Measurements from ENCODE around the gene RPL39. TPM values are rescaled to one million over a fixed set of nuclear protein-coding genes. Genes with fewer than 3 reads are reported as not detected.
"Not testable (repeated sequence)": the region's sequence is repeated elsewhere in the genome, so short reads cannot be mapped to it uniquely, and the experiment has no call there.

The RPL39 gene
- total RNA-seq, 5 donors from 2014 or later (not counting 1 experiment from before 2014, with no cell fraction given): 2,957 to 4,080 (median 3,439) TPM

DNA sequence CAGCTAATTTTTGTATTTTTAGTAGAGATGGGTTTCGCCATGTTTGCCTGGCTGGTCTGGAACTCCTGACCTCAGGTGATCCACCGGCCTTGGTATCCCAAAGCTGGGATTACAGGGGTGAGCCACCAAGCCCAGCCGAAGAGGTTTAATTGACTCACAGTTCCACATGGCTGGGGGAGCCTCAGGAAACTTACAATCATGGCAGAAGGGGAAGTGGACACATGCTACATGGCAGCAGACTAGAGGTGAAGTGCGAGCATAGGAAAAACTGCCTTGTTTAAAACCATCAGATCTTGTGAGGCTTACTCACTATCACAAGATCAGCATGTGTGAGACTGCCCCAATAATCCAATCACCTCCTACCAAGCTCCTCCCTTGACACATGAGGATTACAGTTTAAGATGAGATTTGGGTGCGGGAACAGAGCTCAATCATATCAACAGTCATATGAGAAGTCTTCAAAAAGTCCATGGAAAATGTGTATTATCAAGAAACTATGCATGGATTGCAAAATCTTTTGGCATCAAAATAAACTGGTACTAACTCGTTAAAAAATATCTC is 25.8 kb upstream of the RPL39 start:
- CTCF ChIA-PET: interaction anchor here in 1 of 2 donors (0.5 kb wide), 1 partner anchor 53 kb away, joined by 3 read pairs; no protein-coding TSS in a partner anchor
- Mint-ChIP-seq H3K27ac (no peak overlapping the region), H3K4me1 (peaks cover 6 to 11% (median 8%) of the 10 kb centered on the region in 3 donors), H3K27me3 (peaks cover 0 to 5% of the 10 kb centered on the region in 2 donors), H3K36me3 (no peaks in the 10 kb centered on the region), H3K4me3 (no peak overlapping the region), H3K9me3 (no peaks in the 10 kb centered on the region)
- Histone ChIP-seq H3K27me3 (replicated peaks in 1 of 2; ENCODE audit: control insufficient read depth in 2 of 2, extremely low read depth in 1 of 2, insufficient read depth in 2 of 2, low read length in 1 of 2) (no peaks in the 10 kb centered on the region), H3K4me1 (ENCODE audit: control insufficient read depth in 1 of 2, extremely low read depth in 1 of 2, insufficient read depth in 2 of 2, low read length in 2 of 2) (peaks cover 0 to 7% of the 10 kb centered on the region in 2 experiments), H3K9me3 (no peaks in the 10 kb centered on the region), H3K36me3 (ENCODE audit: control insufficient read depth in 2 of 2, extremely low read depth in 1 of 2, insufficient read depth in 1 of 2, low read length in 1 of 2) (no peaks in the 10 kb centered on the region), H3K4me3 (ENCODE audit: control insufficient read depth in 1 of 2, extremely low read depth in 1 of 2, low read length in 1 of 2) (no peak overlapping the region), H3K27ac (ENCODE audit: low read length) (no peak overlapping the region)
- DNase-seq (no peak), ATAC-seq (replicated peaks in 1 of 4) (no peak)
- 100% methylated on average over 1 of the region's 6 CpGs for WGBS (ENCODE audit: insufficient coverage)
- POLR2A ChIA-PET: interaction anchor here in 1 of 2 donors (0.8 kb wide), 1 partner anchor 25 kb away, joined by 3 read pairs; the partner anchor contains the start of gene RPL39

DNA sequence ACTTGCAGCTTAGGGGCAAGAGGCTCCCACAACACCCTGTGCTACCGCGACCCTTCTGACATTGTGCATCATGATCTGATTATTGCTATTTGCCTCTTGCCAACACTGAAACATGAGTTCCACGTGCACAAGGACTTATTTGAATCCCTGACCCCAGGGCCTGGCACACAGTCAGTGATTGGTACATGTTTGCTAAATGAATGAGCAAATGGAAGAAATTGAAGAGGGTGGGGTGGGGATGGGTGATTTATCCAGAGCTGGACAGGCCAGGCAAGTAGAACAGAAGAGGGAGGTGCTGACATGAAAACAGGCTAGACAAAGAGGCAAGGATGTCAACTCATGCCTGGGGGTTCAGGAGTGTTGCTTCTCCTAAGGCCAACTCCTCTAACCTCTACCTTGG is 24.9 kb upstream of the RPL39 start:
- peaks cover 0 to 5% (median 0%) of the 10 kb centered on the region in 3 donors for H3K4me1 Mint-ChIP-seq
- no peak overlapping the region for H3K4me3 Mint-ChIP-seq
- Histone ChIP-seq H3K4me1 (ENCODE audit: control insufficient read depth in 1 of 2, extremely low read depth in 1 of 2, insufficient read depth in 2 of 2, low read length in 2 of 2) (peaks cover 0 to 4% of the 10 kb centered on the region in 2 experiments), H3K27ac (ENCODE audit: low read length) (no peak overlapping the region), H3K4me3 (ENCODE audit: control insufficient read depth in 1 of 2, extremely low read depth in 1 of 2, low read length in 1 of 2) (no peak overlapping the region), H3K27me3 (replicated peaks in 1 of 2; ENCODE audit: control insufficient read depth in 2 of 2, extremely low read depth in 1 of 2, insufficient read depth in 2 of 2, low read length in 1 of 2) (no peaks in the 10 kb centered on the region), H3K36me3 (ENCODE audit: control insufficient read depth in 2 of 2, extremely low read depth in 1 of 2, insufficient read depth in 1 of 2, low read length in 1 of 2) (no peaks in the 10 kb centered on the region), H3K9me3 (no peaks in the 10 kb centered on the region)
- no peak for ATAC-seq (replicated peaks in 1 of 4)
- CTCF ChIA-PET: interaction anchor here in 1 of 2 donors (0.6 to 0.7 kb wide), 2 partner anchors 28 to 68 kb away, joined by 3 read pairs; no protein-coding TSS in a partner anchor
- H3K36me3 Mint-ChIP-seq: no peaks in the 10 kb centered on the region
- no peak for DNase-seq
- peaks cover 0 to 5% of the 10 kb centered on the region in 2 donors for H3K27me3 Mint-ChIP-seq
- H3K27ac Mint-ChIP-seq: no peak overlapping the region
- POLR2A ChIA-PET: interaction anchor here in 1 of 2 donors (0.5 kb wide), 1 partner anchor 35 kb away, joined by 7 read pairs; no protein-coding TSS in a partner anchor
- H3K9me3 Mint-ChIP-seq: no peaks in the 10 kb centered on the region
- WGBS (ENCODE audit: insufficient coverage): 80% methylated on average over 1 of the region's 3 CpGs

DNA sequence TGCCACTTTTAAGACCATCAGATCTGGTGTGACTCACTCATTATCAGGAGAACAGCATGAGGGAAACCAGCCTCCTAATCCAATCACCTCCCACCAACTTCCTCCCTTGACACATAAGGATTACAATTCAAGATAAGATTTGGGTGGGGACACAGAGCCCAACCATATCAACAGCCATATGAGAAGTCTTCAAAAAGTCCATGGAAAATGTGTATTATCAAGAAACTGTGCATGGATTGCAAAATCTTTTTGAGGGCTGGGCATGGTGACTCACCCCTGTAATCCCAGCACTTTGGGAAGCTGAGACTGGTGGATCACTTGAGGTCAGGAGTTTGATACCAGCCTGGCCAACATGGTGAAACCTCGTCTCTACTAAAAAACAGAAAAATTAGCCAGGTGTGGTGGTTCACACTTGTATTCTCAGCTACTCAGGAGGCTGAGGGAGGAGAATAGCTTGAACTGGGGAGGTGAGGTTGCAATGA is 17.8 kb upstream of the RPL39 start:
- no CpG with 5 or more reads among the region's 1 CpG for WGBS (ENCODE audit: insufficient coverage)

DNA sequence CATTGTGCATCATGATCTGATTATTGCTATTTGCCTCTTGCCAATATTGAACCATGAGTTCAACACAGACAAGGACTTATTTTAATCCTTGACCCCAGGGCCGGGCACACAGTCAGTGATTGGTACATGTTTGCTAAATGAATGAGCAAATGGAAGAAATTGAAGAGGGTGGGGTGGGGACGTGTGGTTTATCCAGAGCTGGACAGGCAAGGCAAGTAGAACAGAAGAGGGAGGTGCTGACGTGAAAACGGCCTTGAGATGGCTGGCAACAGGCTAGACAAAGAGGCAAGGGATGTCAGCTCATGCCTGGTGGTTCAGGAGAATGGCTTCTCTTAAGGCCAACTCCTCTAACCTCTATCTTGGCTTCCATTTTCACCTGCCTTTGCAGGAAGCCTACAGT is 17.0 kb upstream of the RPL39 start:
- H3K4me3 Mint-ChIP-seq; POLR2A ChIA-PET; H3K4me3 ChIP-seq (ENCODE audit: control insufficient read depth in 1 of 2, extremely low read depth in 1 of 2, low read length in 1 of 2); H3K27me3 Mint-ChIP-seq; H3K4me1 ChIP-seq (ENCODE audit: control insufficient read depth in 1 of 2, extremely low read depth in 1 of 2, insufficient read depth in 2 of 2, low read length in 2 of 2); H3K27ac Mint-ChIP-seq; H3K27ac ChIP-seq (ENCODE audit: low read length); H3K36me3 Mint-ChIP-seq; H3K9me3 ChIP-seq; ATAC-seq (replicated peaks in 1 of 4); H3K9me3 Mint-ChIP-seq; CTCF ChIA-PET; H3K36me3 ChIP-seq (ENCODE audit: control insufficient read depth in 2 of 2, extremely low read depth in 1 of 2, insufficient read depth in 1 of 2, low read length in 1 of 2); H3K27me3 ChIP-seq (replicated peaks in 1 of 2; ENCODE audit: control insufficient read depth in 2 of 2, extremely low read depth in 1 of 2, insufficient read depth in 2 of 2, low read length in 1 of 2); H3K4me1 Mint-ChIP-seq; DNase-seq: not testable (repeated sequence)
- no CpG with 5 or more reads among the region's 4 CpGs for WGBS (ENCODE audit: insufficient coverage)

More for the DNA sequence above, 17.8 kb upstream of the RPL39 start:
- ATAC-seq (replicated peaks in 1 of 4): no peak
- ChIA-PET CTCF (no interaction called here), POLR2A (no interaction called here)
- H3K27me3 Mint-ChIP-seq: no peaks in the 10 kb centered on the region
- H3K4me1 ChIP-seq (ENCODE audit: control insufficient read depth in 1 of 2, extremely low read depth in 1 of 2, insufficient read depth in 2 of 2, low read length in 2 of 2): no peaks in the 10 kb centered on the region
- no peaks in the 10 kb centered on the region for H3K27me3 ChIP-seq (replicated peaks in 1 of 2; ENCODE audit: control insufficient read depth in 2 of 2, extremely low read depth in 1 of 2, insufficient read depth in 2 of 2, low read length in 1 of 2)
- H3K27ac ChIP-seq (ENCODE audit: low read length): no peak overlapping the region
- H3K4me3 Mint-ChIP-seq: no peak overlapping the region
- no peak overlapping the region for H3K4me3 ChIP-seq (ENCODE audit: control insufficient read depth in 1 of 2, extremely low read depth in 1 of 2, low read length in 1 of 2)
- H3K27ac Mint-ChIP-seq: no peak overlapping the region
- no peaks in the 10 kb centered on the region for H3K4me1 Mint-ChIP-seq
- H3K9me3 Mint-ChIP-seq: peaks cover 0 to 3% (median 0%) of the 10 kb centered on the region in 3 donors
- DNase-seq: no peak
- H3K36me3 Mint-ChIP-seq: peaks cover 3% of the 10 kb centered on the region
- H3K36me3 ChIP-seq (ENCODE audit: control insufficient read depth in 2 of 2, extremely low read depth in 1 of 2, insufficient read depth in 1 of 2, low read length in 1 of 2): no peaks in the 10 kb centered on the region
- H3K9me3 ChIP-seq: no peaks in the 10 kb centered on the region

DNA sequence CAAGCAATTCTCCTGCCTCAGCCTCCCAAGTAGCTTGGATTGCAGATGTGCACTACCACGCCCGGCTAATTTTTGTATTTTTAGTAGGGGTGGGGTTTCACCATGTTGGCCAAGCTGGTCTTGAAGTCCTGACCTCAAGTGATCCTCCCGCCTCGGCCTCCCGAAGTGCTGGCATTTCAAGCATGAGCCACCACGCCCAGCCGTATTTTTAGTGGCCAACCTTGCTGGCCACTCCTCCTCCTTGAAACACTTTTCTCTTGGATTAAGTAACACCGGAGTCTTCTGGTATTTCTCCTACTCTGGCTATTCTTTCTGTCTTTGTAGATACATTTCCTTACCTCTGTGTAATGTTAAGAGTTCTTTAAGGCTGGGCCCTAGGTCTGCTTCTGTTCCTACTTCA is 11.1 kb upstream of the RPL39 start:
- H3K27me3 Mint-ChIP-seq: peaks cover 0 to 9% of the 10 kb centered on the region in 2 donors
- Histone ChIP-seq H3K4me1 (ENCODE audit: control insufficient read depth in 1 of 2, extremely low read depth in 1 of 2, insufficient read depth in 2 of 2, low read length in 2 of 2) (no peaks in the 10 kb centered on the region), H3K36me3 (ENCODE audit: control insufficient read depth in 2 of 2, extremely low read depth in 1 of 2, insufficient read depth in 1 of 2, low read length in 1 of 2) (no peaks in the 10 kb centered on the region), H3K27ac (ENCODE audit: low read length) (no peak overlapping the region), H3K27me3 (replicated peaks in 1 of 2; ENCODE audit: control insufficient read depth in 2 of 2, extremely low read depth in 1 of 2, insufficient read depth in 2 of 2, low read length in 1 of 2) (no peaks in the 10 kb centered on the region), H3K4me3 (ENCODE audit: control insufficient read depth in 1 of 2, extremely low read depth in 1 of 2, low read length in 1 of 2) (no peak overlapping the region), H3K9me3 (no peaks in the 10 kb centered on the region)
- peaks cover 12% of the 10 kb centered on the region for H3K36me3 Mint-ChIP-seq
- DNase-seq (no peak), ATAC-seq (replicated peaks in 1 of 4) (no peak)
- no peak overlapping the region for H3K27ac Mint-ChIP-seq
- ChIA-PET POLR2A (no interaction called here), CTCF (interaction anchor here in 1 of 2 donors (0.7 kb wide), 1 partner anchor 1180 kb away, joined by 3 read pairs; no protein-coding TSS in a partner anchor)
- H3K4me3 Mint-ChIP-seq: no peak overlapping the region
- WGBS (ENCODE audit: insufficient coverage): no CpG with 5 or more reads among the region's 8 CpGs
- no peaks in the 10 kb centered on the region for H3K4me1 Mint-ChIP-seq
- H3K9me3 Mint-ChIP-seq: peaks cover 0 to 3% (median 0%) of the 10 kb centered on the region in 3 donors

DNA sequence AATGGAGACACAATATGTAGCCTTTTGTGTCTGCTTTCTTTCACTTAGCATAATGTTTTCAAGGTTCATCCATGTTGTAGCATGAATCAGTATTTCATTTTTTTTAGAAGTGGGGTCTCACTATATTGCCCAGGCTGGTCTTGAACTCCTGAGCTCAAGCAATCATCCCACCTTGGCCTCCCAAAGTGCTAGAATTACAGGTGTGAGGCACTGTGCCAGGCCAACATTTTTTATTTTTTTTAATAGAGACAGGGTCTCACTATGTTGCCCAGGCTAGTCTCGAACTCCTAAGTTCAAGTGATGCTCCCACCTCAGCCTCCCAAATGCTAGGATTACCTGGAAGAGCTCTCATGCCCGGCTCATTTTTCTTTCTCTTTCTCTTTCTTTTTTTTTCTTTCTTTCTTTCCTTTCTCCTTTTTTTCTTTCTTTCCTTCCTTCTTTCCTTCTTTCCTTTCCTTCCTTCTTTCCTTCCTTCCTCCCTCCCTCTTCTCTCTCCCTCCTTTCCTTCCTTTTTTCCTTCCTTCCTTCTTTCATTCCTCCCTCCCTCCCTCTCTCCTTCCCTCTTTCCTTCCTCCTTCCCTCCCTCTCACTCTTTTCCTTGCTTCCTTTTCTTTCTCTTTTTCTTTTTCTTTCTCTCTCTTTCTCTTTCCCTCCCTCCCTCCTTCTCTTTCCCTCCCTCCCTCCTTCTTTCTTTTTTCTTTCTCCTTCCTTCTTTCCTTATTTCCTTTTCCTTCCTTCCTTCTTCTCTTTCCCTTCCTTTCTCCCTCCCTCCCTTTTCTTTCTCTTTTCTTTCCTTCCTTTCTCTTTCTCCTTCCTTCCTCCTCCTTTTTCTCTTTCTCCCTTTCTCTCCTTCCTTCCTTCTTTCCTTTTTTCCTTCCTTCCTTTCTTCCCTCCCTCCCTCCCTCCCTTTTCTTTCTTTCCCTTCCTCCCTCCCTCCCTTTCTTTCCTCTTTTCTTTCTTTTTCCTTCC is 10.1 kb upstream of the RPL39 start:
- ChIA-PET POLR2A (no interaction called here), CTCF (no interaction called here)
- DNase-seq (no peak), ATAC-seq (replicated peaks in 1 of 4) (no peak)
- Mint-ChIP-seq H3K36me3 (peaks cover 12% of the 10 kb centered on the region), H3K4me1 (no peaks in the 10 kb centered on the region), H3K4me3 (no peak overlapping the region), H3K27me3 (peaks cover 0 to 9% of the 10 kb centered on the region in 2 donors), H3K9me3 (peaks cover 0 to 3% (median 0%) of the 10 kb centered on the region in 3 donors), H3K27ac (no peak overlapping the region)
- Histone ChIP-seq H3K4me1 (ENCODE audit: control insufficient read depth in 1 of 2, extremely low read depth in 1 of 2, insufficient read depth in 2 of 2, low read length in 2 of 2) (no peaks in the 10 kb centered on the region), H3K27me3 (replicated peaks in 1 of 2; ENCODE audit: control insufficient read depth in 2 of 2, extremely low read depth in 1 of 2, insufficient read depth in 2 of 2, low read length in 1 of 2) (no peaks in the 10 kb centered on the region), H3K9me3 (no peaks in the 10 kb centered on the region), H3K27ac (ENCODE audit: low read length) (no peak overlapping the region), H3K36me3 (ENCODE audit: control insufficient read depth in 2 of 2, extremely low read depth in 1 of 2, insufficient read depth in 1 of 2, low read length in 1 of 2) (no peaks in the 10 kb centered on the region), H3K4me3 (ENCODE audit: control insufficient read depth in 1 of 2, extremely low read depth in 1 of 2, low read length in 1 of 2) (no peak overlapping the region)
- 86% methylated on average over 1 of the region's 2 CpGs for WGBS (ENCODE audit: insufficient coverage)

All from T-cell (primary cell).